Measurements from ENCODE around the gene SNAPC3. TPM values are rescaled to one million over a fixed set of nuclear protein-coding genes. Genes with fewer than 3 reads are reported as not detected.
"Not testable (repeated sequence)": the region's sequence is repeated elsewhere in the genome, so short reads cannot be mapped to it uniquely, and the experiment has no call there.

Gene SNAPC3
- total RNA-seq = 10 to 100 TPM; 49.9 to 74.3 TPM
- polyA plus RNA-seq (ENCODE audit: insufficient read length in 2 of 2) = 10 to 100 TPM; 46.3 to 48.8 TPM
- long read RNA-seq, donor 1, full-length matches to known transcripts = 13 of 419 reads
- long read RNA-seq, donor 1, partial matches to known transcripts = 376 of 419 reads
- long read RNA-seq, donor 1, other reads (novel, unspliced or antisense) = 30 of 419 reads
- long read RNA-seq, donor 2, full-length matches to known transcripts = 2 of 176 reads
- long read RNA-seq, donor 2, partial matches to known transcripts = 174 of 176 reads
- long read RNA-seq, donor 2, other reads (novel, unspliced or antisense) = 0 of 176 reads
- long read RNA-seq, donor 3, full-length matches to known transcripts = 2 of 275 reads
- long read RNA-seq, donor 3, partial matches to known transcripts = 273 of 275 reads
- long read RNA-seq, donor 3, other reads (novel, unspliced or antisense) = 0 of 275 reads
- long read RNA-seq, donor 4, full-length matches to known transcripts = 14 of 403 reads
- long read RNA-seq, donor 4, partial matches to known transcripts = 379 of 403 reads
- long read RNA-seq, donor 4, other reads (novel, unspliced or antisense) = 10 of 403 reads

DNA sequence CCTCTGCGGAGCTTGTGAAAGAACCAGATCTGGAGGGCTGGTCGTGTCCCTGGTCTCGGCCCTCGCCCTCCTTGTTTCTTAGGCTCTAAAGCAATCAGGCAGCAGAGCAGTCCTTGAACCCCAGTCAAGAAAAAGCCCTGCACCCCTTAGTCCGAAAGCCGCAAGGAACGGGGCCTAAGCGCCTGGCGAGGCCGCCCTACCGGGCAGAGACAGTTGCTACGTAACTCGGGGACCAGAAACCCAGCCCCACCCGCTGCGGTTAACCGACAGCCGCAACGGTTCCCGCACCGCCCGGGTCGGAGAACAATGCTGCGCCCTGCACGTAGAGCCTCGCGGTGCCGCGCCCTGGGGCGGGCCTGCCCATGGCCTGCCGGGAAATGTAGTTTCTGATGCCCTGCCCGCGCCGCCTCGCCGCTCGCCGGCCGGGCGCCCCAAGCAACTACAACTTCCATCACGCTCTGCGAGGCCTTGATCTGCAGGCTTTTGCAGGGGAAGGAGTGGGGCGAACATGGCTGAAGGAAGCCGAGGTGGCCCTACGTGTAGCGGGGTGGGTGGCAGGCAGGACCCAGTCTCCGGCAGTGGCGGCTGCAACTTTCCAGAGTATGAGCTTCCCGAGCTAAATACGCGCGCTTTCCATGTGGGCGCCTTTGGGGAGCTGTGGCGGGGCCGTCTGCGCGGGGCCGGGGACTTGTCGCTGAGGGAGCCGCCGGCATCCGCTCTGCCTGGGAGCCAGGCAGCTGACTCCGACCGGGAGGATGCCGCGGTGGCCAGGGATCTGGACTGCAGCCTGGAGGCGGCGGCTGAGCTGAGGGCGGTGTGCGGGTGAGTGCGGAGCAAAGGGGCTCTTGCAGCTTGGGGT lies at the start of gene SNAPC3:
Gene SNAPC3, plus strand, starts transcription at position 505 of the 859 bp plus-strand sequence. Its CDS starts 4 bp downstream, at position 509.
- Histone ChIP-seq H3K9me3 (ENCODE audit: control insufficient read depth, insufficient read depth, low read length) (no peaks in the 10 kb centered on the region), H3K27me3 (ENCODE audit: control insufficient read depth, insufficient read depth, low read length) (no peaks in the 10 kb centered on the region), H3K4me3 (ENCODE audit: low read depth, low read length) (peak within 1 kb of the TSS; percentile 82), H3K4me1 (ENCODE audit: control insufficient read depth, insufficient read depth, low read length) (no peaks in the 10 kb centered on the region), H3K27ac (ENCODE audit: low read depth, low read length) (peak within 1 kb of the TSS; percentile 93), H3K36me3 (ENCODE audit: control insufficient read depth, insufficient read depth, low read length) (peaks cover 15% of the 10 kb centered on the region)
- DNase-seq (ENCODE audit: low read depth in 4 of 6, low spot score in 6 of 6) = peak; percentile 81 to 99 (median 90)
- WGBS (ENCODE audit: insufficient coverage) = under 1% methylated on average over 70 of the region's 70 CpGs

DNA sequence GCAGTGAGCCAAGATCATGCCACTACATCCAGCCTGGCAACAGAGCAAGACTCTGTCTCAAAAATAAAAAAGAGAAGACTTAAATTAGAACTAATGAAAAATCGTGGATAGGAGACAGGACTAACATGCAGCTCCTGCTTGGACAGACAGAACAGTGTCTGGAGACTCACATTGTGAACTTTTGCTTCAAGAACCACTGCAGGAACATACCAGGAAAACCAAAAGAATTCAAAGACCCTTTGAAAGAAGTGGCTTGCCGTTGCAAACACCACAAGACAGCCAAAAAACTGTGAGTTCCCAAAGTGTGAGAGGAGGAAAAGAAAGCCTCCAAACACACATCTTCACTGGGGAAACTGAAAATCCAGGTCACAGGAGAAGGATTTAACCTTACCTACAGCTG lies 48.8 kb upstream of the SNAPC3 start:
- H3K36me3 ChIP-seq (ENCODE audit: control insufficient read depth, insufficient read depth, low read length) = no peaks in the 10 kb centered on the region
- DNase-seq (ENCODE audit: low read depth in 4 of 6, low spot score in 6 of 6) = no peak
- WGBS (ENCODE audit: insufficient coverage) = 100% methylated on average over 1 of the region's 2 CpGs
- no peaks in the 10 kb centered on the region for H3K27me3 ChIP-seq (ENCODE audit: control insufficient read depth, insufficient read depth, low read length)
- H3K4me3 ChIP-seq (ENCODE audit: low read depth, low read length) = no peak overlapping the region
- no peak overlapping the region for H3K27ac ChIP-seq (ENCODE audit: low read depth, low read length)
- peaks cover 5% of the 10 kb centered on the region for H3K4me1 ChIP-seq (ENCODE audit: control insufficient read depth, insufficient read depth, low read length)
- H3K9me3 ChIP-seq (ENCODE audit: control insufficient read depth, insufficient read depth, low read length) = no peaks in the 10 kb centered on the region

DNA sequence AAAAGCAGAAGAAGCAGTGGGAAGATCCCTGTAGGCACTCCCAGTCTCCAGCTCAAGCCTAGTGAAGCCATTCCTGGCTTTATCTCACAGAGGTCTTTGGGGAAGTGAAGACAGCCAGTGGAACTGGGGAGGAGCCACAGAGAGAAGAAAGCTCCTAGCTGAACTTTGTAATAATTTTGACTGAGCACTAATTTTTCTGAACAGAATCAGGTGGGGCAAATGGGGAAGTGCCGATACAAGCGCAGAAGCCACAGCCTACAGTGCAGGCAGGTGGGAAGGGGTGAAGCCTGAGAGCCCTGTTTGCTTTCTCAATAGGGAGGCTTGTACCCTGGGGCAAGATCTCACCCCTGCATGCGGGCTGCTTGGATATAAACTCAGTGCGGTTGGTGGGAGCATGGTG lies 48.4 kb upstream of the SNAPC3 start:
- 100% methylated on average over 2 of the region's 4 CpGs for WGBS (ENCODE audit: insufficient coverage)
- Histone ChIP-seq H3K27ac (ENCODE audit: low read depth, low read length) (no peak overlapping the region), H3K36me3 (ENCODE audit: control insufficient read depth, insufficient read depth, low read length) (no peaks in the 10 kb centered on the region), H3K9me3 (ENCODE audit: control insufficient read depth, insufficient read depth, low read length) (no peaks in the 10 kb centered on the region), H3K4me3 (ENCODE audit: low read depth, low read length) (no peak overlapping the region), H3K27me3 (ENCODE audit: control insufficient read depth, insufficient read depth, low read length) (no peaks in the 10 kb centered on the region), H3K4me1 (ENCODE audit: control insufficient read depth, insufficient read depth, low read length) (peaks cover 5% of the 10 kb centered on the region)
- no peak for DNase-seq (ENCODE audit: low read depth in 4 of 6, low spot score in 6 of 6)

DNA sequence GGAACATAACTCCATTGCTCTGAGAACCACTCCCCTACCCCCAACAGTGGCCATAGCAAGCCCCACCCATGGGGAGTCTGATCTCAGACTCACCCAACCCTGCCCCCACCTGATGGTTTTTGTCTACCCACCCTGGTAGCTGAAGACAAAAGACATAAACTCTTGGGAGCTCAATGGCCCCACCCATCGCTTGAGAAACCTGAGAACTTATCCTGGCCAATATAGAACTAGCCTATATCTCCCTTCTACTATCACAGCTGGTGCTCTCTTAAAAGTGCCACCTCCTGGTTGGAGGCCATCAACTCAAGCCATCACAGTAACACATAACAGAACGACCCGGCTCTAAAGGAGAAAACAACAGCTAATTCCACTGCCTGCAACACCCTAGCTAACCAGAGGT lies 47.9 kb upstream of the SNAPC3 start:
- H3K27ac ChIP-seq (ENCODE audit: low read depth, low read length) = no peak overlapping the region
- H3K4me3 ChIP-seq (ENCODE audit: low read depth, low read length) = no peak overlapping the region
- 68% methylated on average over 3 of the region's 3 CpGs for WGBS (ENCODE audit: insufficient coverage)
- H3K4me1 ChIP-seq (ENCODE audit: control insufficient read depth, insufficient read depth, low read length) = peaks cover 5% of the 10 kb centered on the region
- no peaks in the 10 kb centered on the region for H3K9me3 ChIP-seq (ENCODE audit: control insufficient read depth, insufficient read depth, low read length)
- H3K36me3 ChIP-seq (ENCODE audit: control insufficient read depth, insufficient read depth, low read length) = no peaks in the 10 kb centered on the region
- DNase-seq (ENCODE audit: low read depth in 4 of 6, low spot score in 6 of 6) = no peak
- no peaks in the 10 kb centered on the region for H3K27me3 ChIP-seq (ENCODE audit: control insufficient read depth, insufficient read depth, low read length)

DNA sequence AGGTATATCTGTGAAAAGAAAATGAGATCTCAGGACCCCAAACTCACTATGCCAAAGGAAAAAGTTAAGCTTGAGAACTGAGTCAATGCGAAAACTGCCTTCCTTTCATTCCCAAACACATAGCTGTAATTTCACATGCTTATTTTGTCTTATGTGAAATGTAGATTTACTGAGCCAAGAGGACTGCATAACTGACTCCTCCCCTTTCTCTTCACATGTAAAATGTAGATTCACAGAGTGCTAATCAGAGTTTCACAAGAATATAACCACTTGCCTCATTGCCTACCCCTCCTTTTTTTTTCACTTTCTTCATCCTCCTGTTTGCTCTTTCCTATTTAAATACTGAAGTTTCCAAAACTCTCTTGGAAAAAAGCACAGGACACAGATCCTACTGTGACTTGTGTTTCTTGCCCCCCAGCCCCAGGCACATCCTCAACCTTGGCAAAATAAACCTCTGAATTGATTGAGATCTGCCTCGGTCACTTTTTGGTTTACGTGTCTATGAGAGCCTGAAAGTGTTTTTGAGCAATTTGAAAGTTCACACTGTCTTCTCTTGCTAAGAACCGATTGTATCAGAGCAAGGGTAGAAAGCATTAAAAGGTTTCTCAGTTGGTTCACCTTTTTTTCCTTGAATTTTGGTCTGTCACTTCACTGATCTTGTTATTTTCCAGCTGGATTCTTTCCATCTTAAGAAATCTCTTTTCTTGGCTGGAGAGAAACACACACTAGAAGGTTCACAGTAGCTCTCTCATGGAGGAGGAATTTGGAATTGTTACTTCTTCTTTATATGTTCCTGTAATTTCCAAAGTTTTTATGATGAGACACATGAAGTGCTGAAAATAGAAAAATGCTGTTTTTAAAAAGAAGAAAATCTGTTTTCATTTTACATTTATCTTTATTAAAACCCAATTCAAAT lies 44.8 kb upstream of the SNAPC3 start:
- Histone ChIP-seq H3K4me3 (ENCODE audit: low read depth, low read length) (no peak overlapping the region), H3K9me3 (ENCODE audit: control insufficient read depth, insufficient read depth, low read length) (no peaks in the 10 kb centered on the region), H3K27ac (ENCODE audit: low read depth, low read length) (no peak overlapping the region), H3K4me1 (ENCODE audit: control insufficient read depth, insufficient read depth, low read length) (no peaks in the 10 kb centered on the region), H3K36me3 (ENCODE audit: control insufficient read depth, insufficient read depth, low read length) (no peaks in the 10 kb centered on the region), H3K27me3 (ENCODE audit: control insufficient read depth, insufficient read depth, low read length) (no peaks in the 10 kb centered on the region)
- DNase-seq (ENCODE audit: low read depth in 4 of 6, low spot score in 6 of 6) = peak in 1 of 6 donors; percentile 30
- 100% methylated on average over 1 of the region's 4 CpGs for whole genome bisulfite sequencing (ENCODE audit: insufficient coverage)

DNA sequence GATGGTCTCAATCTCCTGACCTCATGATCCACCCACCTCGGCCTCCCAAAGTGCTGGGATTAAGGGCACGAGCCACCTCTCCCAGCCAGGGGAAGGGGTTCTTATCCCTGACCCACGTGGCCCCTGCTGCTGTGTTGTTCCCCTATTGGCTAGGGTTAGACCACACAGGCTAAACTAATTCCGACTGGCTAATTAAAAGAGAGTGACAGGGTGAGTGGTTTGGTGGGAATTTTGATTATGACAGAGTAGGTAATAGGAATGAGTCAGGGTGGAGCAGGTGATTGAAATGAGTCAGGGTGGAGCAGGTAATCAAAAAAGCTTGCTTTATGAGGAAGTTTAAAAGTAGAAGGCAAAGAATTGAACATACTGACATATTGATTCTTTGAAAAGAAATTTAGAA lies 43.4 kb upstream of the SNAPC3 start:
- not testable (repeated sequence) for H3K4me3 ChIP-seq (ENCODE audit: low read depth, low read length); H3K9me3 ChIP-seq (ENCODE audit: control insufficient read depth, insufficient read depth, low read length)
- 55% methylated on average over 3 of the region's 4 CpGs for WGBS (ENCODE audit: insufficient coverage)

DNA sequence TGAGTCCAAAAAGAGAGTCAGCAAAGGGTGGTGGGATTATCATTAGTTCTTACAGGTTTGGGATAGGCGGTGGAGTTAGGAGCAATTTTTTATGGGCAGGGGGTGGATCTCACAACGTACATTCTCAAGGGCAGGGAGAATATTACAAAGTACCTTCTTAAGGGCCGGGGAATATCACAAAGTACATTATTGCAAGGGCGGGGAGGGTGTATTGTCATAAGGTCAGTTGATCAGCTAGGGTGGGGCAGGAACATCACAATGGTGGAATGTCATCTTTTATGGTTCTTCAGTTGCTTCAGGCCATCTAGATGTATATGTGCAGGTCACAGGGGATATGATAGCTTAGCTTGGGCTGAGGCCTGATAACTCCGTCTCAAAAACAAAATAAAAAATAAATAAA lies 42.8 kb upstream of the SNAPC3 start:
- H3K9me3 ChIP-seq (ENCODE audit: control insufficient read depth, insufficient read depth, low read length); DNase-seq (ENCODE audit: low read depth in 4 of 6, low spot score in 6 of 6); H3K36me3 ChIP-seq (ENCODE audit: control insufficient read depth, insufficient read depth, low read length); H3K4me3 ChIP-seq (ENCODE audit: low read depth, low read length); H3K27ac ChIP-seq (ENCODE audit: low read depth, low read length); H3K4me1 ChIP-seq (ENCODE audit: control insufficient read depth, insufficient read depth, low read length); H3K27me3 ChIP-seq (ENCODE audit: control insufficient read depth, insufficient read depth, low read length): not testable (repeated sequence)
- 94% methylated on average over 4 of the region's 5 CpGs for WGBS (ENCODE audit: insufficient coverage)

More for the DNA sequence above, 43.4 kb upstream of the SNAPC3 start:
- H3K27ac ChIP-seq (ENCODE audit: low read depth, low read length); H3K36me3 ChIP-seq (ENCODE audit: control insufficient read depth, insufficient read depth, low read length); H3K4me1 ChIP-seq (ENCODE audit: control insufficient read depth, insufficient read depth, low read length); DNase-seq (ENCODE audit: low read depth in 4 of 6, low spot score in 6 of 6); H3K27me3 ChIP-seq (ENCODE audit: control insufficient read depth, insufficient read depth, low read length): not testable (repeated sequence)

DNA sequence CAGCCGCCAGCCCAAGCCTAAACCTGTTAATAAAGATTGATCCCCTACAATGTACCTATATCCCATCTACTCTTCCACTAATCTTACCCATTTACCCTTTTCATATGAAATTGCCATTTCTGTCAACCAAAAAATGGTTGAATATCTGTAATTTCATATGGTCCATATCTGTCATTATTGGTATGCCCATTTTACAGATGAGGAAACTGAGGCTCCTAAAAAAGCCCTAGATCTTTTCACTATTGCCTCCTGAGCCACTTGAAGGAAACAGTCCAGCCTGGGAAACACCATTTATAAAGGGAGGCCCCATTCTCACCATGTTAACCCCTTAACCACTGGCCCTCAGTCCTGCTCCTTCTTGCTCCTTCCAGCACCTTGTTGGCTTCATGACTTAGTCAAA lies 41.2 kb upstream of the SNAPC3 start:
- WGBS (ENCODE audit: insufficient coverage) = 0% methylated on average over 1 of the region's 1 CpG
- Histone ChIP-seq H3K27ac (ENCODE audit: low read depth, low read length) (no peak overlapping the region), H3K4me3 (ENCODE audit: low read depth, low read length) (no peak overlapping the region), H3K27me3 (ENCODE audit: control insufficient read depth, insufficient read depth, low read length) (no peaks in the 10 kb centered on the region), H3K4me1 (ENCODE audit: control insufficient read depth, insufficient read depth, low read length) (no peaks in the 10 kb centered on the region), H3K9me3 (ENCODE audit: control insufficient read depth, insufficient read depth, low read length) (no peaks in the 10 kb centered on the region), H3K36me3 (ENCODE audit: control insufficient read depth, insufficient read depth, low read length) (no peaks in the 10 kb centered on the region)
- no peak for DNase-seq (ENCODE audit: low read depth in 4 of 6, low spot score in 6 of 6)

DNA sequence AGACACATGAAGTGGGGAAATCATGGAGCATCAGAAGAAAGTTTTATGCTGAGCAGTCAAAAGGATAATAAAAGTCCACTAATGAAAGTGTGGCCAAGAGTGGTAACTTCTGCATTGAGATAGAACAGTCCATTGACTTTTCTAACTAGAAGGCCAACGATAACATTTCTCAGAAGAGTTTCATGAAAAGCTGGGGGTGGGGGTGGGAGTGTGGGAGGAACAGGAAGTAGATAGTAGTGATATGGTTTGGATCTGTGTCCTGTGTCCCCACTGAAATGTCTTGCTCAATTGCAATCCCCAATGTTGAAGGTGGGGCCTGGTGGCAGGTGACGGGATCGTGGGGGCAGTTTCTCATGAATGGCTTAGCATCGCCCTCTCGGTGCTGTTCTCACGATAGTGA lies 36.2 kb upstream of the SNAPC3 start:
- 98% methylated on average over 6 of the region's 6 CpGs for WGBS (ENCODE audit: insufficient coverage)
- no peak overlapping the region for H3K27ac ChIP-seq (ENCODE audit: low read depth, low read length)
- DNase-seq (ENCODE audit: low read depth in 4 of 6, low spot score in 6 of 6) = no peak
- H3K4me3 ChIP-seq (ENCODE audit: low read depth, low read length) = no peak overlapping the region
- H3K27me3 ChIP-seq (ENCODE audit: control insufficient read depth, insufficient read depth, low read length) = no peaks in the 10 kb centered on the region
- no peaks in the 10 kb centered on the region for H3K36me3 ChIP-seq (ENCODE audit: control insufficient read depth, insufficient read depth, low read length)
- H3K4me1 ChIP-seq (ENCODE audit: control insufficient read depth, insufficient read depth, low read length) = no peaks in the 10 kb centered on the region
- no peaks in the 10 kb centered on the region for H3K9me3 ChIP-seq (ENCODE audit: control insufficient read depth, insufficient read depth, low read length)

Measured in spinal cord (tissue), 10 donors.